Activated CD4-positive, alpha-beta T cell treated with anti-CD3 and anti-CD28 coated beads, Interleukin-2, Interleukin-4, amounts not matched to agents 100 ng/mL and 50 ng/mL, durations not matched to agents 16 hours and 8 hours (primary cell): ENCODE data around the gene KLF5.

Experiments
- DNase-seq: peaks from one replicate; pipeline ENCODE4 v3.0.0-alpha.2; 2020; ENCODE audit warnings: low spot score

The KLF5 gene

DNA sequence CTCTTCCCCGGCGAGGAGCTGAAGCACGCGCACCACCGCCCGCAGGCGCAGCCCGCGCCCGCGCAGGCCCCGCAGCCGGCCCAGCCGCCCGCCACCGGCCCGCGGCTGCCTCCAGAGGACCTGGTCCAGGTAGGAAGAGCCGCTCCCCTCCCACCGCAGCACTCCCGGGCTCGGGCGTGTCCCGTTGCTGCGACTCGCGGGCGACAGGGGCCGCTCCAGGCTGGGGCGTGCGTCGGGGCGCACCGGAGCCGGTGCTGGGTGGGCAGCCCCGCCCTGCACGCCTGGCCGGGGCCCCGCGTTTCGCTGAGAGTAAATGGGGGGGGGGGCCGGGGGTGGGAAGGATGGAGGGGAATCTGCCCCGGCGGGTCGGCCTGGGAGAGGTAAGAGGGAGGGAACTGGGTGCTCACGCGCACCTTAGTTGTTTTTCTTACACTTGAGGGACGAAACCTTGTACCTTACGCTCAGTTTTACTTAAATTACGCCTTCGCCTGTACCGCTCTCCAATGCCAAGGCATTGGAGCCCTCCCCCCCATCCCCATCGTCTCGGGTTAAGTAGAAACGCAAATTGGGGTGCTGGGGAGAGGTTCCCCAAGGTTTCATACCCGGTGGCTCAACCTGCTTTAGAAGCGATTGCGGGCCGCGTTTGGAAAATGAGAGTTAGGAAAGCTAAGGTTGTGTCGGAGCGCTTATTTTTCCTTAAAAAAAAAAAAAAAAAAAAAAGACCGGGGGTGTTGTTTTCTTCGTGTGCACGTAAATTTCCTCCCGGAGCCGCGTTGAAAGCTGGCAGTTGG, 850 bp downstream of the KLF5 start:
- DNase-seq, result peak; percentile 24

DNA sequence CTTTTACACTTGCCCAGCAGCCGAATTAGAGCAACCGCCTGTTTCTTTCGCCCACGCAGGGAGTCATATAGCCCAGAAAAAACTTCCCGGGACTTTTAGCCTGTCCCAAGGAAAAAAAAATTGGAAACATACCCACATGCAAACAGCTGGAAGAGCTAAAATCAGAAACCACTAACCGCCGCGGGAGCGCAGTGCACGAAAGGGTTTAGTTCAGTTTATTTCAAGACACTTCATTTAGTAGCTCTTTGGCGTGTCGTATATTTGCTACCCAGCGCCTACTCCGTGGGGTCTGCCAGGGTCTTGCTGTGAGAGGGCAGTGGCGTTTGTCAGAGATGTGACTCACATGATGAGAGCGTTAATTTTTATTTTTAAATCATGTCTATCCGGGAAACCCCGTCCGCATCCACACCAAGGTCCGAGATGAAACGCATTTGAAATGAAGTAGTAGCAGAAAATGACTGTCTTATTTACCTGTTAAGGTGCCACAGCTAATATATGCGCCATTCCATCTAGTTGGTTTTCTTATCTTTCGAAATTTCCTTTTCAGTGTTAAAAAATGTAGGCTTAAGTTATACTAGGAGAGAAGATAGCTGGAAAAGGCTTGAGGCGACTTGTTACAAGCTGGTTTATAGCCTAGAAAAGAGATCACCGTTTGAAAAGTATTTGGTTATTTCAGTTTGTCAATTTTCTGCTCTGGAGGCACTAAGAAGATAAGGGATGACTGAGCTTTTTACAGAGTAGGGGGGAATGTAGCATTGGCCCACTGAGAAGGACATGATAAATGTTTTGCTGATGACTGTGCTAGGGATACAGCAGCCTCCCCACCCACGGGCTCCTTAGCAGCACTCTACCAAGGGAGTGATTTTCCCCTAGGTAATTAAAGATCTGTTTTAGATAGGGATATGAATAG, 1.7 kb downstream of the KLF5 start:
- no peak for DNase-seq

DNA sequence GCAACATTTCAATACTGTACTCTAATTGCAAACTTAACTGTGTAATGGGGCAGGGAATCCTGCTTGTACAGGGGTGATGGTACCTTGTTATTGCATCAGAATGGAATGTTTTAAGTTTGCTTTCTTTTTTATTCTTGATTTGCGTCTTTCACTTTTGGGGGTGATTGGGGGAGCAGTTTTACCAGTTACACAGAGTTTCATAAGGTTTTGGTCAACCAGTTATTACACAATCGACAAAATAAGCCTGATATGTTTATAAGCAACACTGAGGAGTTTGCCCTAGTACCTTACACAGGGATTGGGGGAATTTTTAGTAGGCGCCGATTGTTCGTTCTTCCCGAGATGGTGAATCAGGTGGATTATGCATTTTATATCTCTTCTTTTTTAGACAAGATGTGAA, 2.7 kb downstream of the KLF5 start:
- no peak for DNase-seq

DNA sequence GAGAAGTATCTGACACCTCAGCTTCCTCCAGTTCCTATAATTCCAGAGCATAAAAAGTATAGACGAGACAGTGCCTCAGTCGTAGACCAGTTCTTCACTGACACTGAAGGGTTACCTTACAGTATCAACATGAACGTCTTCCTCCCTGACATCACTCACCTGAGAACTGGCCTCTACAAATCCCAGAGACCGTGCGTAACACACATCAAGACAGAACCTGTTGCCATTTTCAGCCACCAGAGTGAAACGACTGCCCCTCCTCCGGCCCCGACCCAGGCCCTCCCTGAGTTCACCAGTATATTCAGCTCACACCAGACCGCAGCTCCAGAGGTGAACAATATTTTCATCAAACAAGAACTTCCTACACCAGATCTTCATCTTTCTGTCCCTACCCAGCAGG, 3.1 kb downstream of the KLF5 start:
- no peak for DNase-seq

DNA sequence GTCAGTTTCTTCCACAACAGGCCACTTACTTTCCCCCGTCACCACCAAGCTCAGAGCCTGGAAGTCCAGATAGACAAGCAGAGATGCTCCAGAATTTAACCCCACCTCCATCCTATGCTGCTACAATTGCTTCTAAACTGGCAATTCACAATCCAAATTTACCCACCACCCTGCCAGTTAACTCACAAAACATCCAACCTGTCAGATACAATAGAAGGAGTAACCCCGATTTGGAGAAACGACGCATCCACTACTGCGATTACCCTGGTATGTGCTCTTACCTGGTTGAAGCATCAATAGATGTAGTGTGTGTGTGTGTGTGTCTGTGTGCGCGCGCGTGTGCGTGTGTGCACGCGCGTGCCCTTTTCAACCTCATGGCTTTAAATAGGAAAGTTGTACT, 3.7 kb downstream of the KLF5 start:
- no peak for DNase-seq

DNA sequence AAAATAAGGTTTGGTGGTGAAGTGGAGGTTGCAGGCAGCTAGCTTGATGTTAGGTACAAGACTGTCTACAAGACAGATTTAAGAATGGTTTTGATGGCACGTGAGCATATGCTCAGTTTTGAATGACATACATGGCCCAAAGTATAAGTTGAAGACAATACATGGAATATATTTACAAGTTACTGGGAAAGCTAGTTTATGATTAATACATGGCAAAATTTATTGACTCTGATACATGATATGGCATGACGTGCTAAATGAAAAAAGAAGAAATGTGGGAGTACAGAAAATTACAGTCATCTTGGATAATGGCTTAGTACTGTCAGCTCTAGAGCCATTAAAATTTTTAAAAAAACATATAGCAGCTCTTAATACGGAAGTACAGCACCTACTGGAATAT, 4.4 kb downstream of the KLF5 start:
- no peak for DNase-seq

DNA sequence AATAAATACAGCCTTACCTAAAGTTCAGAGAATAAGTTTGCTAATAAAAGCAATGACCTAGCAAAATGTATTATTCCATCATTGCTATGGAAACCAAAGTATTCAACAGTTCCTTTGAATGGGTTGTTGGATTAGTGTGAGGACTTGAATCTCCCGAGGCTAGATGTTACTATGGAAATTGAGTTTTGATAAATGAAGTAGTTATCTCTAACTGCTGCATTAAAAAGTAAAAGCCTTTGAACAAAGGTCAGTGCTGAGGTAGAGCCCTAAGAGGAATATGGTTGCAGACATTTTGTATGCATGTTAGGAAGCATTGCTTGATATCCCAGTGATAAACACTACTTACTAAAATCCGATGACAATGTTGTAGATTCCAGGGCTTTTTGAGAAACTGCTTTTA, 6.2 kb downstream of the KLF5 start:
- DNase-seq, result no peak

DNA sequence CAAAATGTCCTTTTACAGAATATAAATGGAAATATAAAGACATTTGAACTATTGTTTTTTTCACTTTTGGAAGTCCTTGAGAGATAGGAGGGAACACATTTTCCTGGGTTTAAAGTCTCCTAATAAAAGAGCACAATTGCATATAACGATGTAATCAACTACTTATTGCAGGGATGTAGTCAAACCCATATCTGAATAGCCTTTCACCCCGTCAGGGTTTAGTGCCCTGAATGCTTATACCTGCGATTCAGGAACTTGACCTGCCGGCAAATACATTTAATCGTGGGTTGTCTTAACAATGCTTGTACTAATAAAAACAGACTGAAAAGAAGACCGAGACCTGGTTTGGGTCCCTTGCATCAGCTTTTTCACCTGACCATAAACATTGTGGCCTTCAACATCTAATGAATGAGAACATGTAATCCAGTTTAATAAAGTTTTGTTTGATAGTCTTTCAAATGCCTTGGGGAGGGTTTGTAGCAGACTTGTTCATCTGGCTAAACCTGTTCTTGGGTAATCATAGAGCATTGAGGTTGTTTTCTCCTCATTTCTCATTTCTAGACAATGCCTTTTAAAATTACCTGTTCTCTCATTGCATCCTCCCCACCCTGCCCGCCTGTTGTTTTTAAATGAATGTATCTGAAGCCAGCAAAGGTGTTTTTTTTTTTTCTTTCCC, 7.0 kb downstream of the KLF5 start:
- DNase-seq, result no peak

DNA sequence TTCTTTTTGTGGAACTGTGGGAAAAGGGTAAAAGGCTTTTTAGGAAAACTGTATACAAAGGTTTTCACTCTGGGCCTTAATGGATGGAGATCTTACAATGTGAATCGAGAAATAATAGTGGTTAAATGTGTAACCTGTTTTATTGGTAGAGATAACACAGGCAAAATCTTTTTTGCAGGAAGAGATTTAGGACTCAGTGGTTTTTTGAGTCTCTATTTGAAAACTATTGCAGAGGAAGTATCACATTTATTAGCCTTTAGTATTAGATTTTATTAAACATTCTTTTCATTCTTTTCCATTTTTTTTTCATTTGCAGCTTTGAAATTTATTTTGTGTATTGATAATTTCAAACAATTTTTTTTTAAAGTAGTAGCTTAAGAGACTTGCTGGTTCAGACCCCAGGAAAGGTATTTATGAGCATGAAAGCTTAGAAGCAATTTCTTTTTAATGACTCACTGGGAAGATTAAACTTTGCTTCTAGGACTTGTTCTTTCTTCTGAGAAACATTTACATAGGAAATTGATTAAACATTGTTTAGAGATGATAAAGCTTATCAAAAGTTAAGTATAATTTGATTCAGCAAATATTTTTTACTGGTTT, 10.5 kb downstream of the KLF5 start:
- no peak for DNase-seq

DNA sequence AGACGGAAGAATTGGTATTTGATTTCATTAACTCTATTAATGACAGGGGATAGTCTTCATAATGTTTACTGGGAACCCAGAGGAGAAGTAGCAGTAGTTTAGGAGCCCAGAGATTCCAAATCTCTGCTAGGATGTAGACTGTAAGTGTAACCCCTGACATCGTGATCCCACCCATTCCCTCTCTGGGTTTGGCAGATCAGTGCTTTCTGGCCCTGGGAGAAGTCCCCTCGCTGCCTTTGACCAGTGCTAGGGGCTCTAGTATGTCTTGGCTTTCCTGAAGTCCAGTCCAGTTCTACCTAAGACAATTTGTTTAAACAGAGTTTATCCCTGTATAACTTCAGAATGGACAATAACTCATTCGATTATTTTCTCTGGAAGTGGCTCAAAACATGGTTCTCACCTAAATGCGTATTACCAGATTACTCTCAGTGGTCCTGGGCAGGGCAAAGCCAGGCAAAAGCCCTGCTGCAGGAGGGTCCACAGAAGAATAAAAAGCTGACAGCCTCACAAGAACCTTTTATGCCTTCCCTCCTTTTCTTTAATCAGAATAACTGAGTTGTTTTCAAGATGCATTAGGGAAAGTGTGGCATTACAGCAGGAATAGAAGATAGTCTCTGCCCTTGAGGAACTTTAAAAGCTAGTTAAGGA, 11.8 kb downstream of the KLF5 start:
- DNase-seq, result no peak

DNA sequence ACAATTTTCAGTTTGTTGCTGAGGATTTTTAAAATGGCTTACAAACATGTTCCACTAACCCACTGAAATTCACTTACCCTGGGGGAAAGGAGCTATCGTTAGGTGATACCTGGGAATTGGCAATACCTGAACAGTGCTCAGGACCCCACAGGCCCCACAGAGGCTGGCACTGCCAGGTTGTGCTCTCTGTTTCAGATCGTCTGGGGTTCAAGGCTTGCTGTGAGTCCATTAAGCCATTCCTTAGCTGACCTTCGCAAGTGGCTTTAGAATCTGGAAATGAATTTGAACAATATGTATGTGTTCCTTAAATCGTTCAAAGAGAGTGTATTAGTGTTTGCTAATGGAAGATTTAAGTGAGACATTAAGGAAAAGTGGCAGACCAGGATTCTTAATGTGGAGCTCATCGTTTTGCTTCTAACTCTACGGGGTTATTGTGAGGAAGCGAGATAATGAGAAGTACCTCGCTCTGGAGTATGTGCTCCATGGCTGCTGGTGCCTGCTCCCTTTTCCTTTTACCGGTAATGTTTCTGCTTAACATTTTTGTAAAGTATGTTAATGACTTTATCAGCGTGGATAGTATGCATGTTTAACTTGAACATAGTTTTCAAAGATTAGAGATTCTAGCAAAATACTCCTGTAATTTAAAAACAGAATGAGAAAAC, 13.6 kb downstream of the KLF5 start:
- no peak for DNase-seq

DNA sequence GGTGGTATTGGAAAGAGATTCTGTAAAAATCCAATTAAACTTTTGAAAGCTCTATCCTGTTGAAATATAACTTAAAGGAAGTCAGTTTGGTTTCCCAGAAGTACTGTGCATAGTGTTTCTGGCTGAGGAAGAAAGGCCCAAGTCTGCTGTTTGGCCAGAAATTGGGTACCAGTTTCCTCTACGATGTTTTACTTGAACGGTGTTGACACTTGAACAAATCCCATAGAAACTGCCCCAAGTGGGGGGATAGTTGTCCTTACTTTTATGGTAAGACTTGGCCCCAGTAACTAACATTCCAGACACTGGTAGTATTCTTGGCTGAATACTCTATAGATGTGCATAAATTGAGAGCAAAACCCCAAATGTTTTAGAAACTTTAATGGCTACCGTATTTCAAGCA, 14.2 kb downstream of the KLF5 start:
- no peak for DNase-seq

DNA sequence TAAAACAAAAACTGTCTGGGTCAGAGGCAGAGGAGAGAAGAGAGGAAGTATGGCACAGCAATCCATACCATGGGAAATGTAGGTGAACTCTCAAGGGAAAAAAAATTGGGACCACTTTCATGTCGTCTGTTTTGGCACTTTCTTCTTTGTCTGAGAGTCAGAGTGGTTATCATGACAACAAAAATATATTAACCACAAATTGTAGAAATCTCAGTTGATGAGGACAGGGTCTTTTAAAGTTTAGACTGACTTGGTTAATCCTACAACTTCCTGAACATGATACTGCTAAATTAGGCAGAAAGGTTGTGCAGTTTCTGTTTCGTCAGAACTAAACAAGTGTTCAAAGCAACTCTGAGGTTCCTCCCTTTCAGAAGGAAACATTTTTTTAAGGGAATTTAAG, 15.2 kb downstream of the KLF5 start:
- DNase-seq, result no peak

DNA sequence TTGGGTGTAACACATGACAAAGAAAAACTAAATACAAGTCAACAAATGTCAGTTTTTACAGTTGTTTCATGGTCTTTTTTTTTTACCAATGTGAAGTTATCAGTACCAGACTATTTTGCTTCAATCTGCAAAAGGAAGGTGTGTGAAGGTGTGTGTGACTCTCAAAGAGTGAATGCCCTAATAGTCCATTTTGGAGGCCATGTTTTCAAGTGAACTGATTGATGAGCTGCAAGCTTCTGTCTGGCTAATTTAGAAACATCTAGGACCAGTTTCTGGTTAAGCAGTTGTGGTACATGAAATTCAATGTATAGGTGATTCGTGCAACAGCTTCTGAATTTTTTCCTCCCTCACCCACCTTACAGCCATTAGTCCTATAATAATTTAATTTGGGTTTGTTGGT, 16.1 kb downstream of the KLF5 start:
- no peak for DNase-seq

DNA sequence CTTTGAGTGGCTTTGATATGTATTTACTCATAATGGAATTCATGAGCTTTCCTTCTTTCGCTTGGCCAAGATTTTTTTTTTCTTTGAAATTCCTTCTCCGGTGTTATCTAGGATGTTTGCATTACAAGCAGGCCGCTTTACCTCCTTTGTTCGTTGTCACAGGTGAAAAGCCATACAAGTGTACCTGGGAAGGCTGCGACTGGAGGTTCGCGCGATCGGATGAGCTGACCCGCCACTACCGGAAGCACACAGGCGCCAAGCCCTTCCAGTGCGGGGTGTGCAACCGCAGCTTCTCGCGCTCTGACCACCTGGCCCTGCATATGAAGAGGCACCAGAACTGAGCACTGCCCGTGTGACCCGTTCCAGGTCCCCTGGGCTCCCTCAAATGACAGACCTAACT, 16.7 kb downstream of the KLF5 start:
- no peak for DNase-seq

DNA sequence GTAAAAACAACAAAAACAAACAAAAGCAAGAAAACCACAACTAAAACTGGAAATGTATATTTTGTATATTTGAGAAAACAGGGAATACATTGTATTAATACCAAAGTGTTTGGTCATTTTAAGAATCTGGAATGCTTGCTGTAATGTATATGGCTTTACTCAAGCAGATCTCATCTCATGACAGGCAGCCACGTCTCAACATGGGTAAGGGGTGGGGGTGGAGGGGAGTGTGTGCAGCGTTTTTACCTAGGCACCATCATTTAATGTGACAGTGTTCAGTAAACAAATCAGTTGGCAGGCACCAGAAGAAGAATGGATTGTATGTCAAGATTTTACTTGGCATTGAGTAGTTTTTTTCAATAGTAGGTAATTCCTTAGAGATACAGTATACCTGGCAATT, 17.1 kb downstream of the KLF5 start:
- DNase-seq, result no peak

DNA sequence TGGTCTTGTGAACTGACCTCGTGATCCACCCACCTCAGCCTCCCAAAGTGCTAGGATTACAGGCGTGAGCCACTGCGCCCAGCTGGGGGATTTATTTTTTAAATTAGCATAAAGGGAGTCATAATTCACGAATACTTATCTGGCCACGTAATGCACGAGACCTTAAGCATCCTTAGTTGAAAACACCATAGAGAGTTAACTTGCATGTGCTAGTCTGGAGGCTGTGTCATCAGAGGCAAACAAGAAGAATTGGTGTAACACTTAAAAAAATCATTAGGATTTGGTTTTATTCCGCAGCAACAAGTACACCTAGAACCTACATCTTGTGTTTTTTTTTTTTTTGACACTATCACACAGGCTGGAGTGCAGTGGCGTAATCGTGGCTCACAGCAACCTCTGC, 19.1 kb downstream of the KLF5 start:
- no peak for DNase-seq

DNA sequence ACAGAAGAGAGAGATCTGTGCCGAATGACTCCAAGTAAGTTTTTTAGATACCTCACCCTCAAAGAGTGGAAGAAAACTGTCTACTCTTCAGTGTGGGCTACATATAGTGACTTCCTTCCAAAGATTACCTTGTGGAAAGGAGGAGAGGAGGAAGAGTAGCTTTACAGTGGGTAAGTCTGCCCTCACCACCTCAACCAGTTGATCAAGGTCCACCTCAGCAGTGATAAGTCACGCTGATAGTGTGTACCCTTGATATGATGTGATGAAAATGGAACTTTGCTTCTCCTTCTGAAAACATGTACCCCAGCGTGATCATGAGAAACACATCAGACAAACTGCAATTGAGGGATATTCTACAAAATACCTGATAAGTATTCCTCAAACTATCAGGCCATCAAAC, 20.6 kb downstream of the KLF5 start:
- DNase-seq, result no peak

DNA sequence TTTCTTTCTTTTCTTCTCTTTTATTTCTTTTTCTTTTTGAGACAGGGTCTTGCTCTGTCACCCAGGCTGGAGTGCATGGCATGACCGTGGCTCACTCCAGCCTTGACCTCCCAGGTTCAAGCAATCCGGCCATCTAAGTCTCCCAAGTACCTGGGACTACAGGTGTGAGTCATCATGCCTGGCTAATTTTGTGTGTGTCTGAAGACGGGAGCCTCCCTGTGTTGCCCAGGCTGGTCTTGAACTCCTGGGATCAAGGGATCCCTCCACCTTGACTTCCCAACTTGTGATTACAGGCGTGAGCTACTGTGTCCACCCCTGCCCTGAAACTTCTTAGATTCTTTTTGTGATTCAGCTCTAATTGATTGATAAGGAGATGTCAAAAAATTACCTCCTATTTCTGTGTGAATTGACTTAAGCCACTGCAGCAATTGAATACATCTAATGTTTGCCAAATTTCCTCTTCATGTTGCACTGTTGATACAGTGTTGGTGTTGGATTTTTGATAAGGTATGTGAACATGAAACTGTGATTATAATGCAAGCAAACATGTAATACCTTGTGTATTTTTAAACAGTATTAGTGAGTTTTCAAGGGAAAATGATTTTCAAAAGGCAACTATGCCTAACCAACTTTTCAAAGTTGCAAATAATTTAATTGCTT, 22.6 kb downstream of the KLF5 start:
- DNase-seq, result no peak

DNA sequence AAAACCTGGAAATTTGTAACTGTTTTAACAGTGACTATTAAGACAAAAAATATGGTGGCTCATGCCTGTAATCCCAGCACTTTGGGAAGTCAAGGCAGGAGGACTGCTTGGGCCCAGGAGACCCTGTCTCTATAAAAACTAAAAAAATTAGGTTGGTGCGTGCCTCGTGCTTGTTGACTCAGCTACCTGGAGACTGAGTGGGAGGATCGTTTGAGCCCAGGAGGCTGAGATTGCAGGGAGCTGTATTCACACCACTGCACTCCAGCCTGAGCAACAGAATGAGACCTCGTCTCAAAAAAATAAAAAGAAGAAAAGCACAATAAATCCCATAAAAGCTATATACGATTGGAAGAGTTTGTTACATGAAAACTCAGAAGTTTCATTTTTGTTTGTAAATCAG, 23.7 kb downstream of the KLF5 start:
- no peak for DNase-seq

DNA sequence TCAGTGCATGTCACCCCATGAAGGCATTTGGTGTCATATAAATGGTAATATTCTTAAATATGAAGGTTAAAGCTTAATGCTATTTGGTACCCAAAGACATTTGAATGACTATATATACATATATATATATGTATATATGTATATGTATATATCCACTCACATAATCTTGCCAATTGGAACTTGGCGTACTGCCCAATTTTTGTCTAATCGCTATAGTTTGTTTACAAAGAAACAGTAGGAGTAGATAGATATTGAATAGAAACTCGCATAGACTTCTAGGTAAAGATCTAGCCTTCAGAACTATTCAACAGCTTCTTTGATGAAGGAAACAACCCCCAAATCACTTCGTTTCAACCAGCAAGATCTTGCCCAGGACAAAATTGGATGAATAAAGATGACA, 24.1 kb downstream of the KLF5 start:
- no peak for DNase-seq
